MM.1S (cell line): ENCODE results near the gene GULP1.

Source experiments
- DNase-seq: peaks from one replicate; pipeline ENCODE4 v3.0.0-alpha.2; 2015
- H2AFZ ChIP-seq: fragments of 300-600 bp; sonication (generic); 2 replicates; pipeline ENCODE4 v1.6.0; 2016; ENCODE audit warnings: antibody characterized with exemption, low read length
- H3F3A ChIP-seq: fragments of 300-600 bp; sonication (generic); 2 replicates; pipeline ENCODE4 v1.6.1; 2016; ENCODE audit warnings: mild to moderate bottlenecking, antibody characterized with exemption, low read length, moderate library complexity, mixed read lengths; ENCODE audit not compliant: insufficient read depth
- H3K27ac ChIP-seq: fragments of 300-600 bp; sonication (generic); 2 replicates; pipeline ENCODE4 v1.5.1; 2016; ENCODE audit warnings: mild to moderate bottlenecking, low read length
- H3K27me3 ChIP-seq: fragments of 300-600 bp; sonication (generic); replicated peaks from 2 replicates; pipeline ENCODE4 v1.6.0; 2016; ENCODE audit warnings: low read length; ENCODE audit not compliant: insufficient read depth
- H3K36me3 ChIP-seq: fragments of 300-600 bp; sonication (generic); replicated peaks from 2 replicates; pipeline ENCODE4 v1.6.1; 2016; ENCODE audit warnings: mild to moderate bottlenecking, low read length, mixed read lengths; ENCODE audit not compliant: insufficient read depth
- H3K4me1 ChIP-seq: fragments of 300-600 bp; sonication (generic); 2 replicates; pipeline ENCODE4 v1.6.1; 2016; ENCODE audit warnings: low read length, mixed read lengths
- H3K4me2 ChIP-seq: fragments of 300-600 bp; sonication (generic); 2 replicates; pipeline ENCODE4 v1.6.0; 2016; ENCODE audit warnings: low read depth, low read length
- H3K4me3 ChIP-seq: fragments of 300-600 bp; sonication (generic); 2 replicates; pipeline ENCODE4 v1.5.1; 2016; ENCODE audit warnings: low read length, mixed read lengths
- H3K79me2 ChIP-seq: fragments of 300-600 bp; sonication (generic); 2 replicates; pipeline ENCODE4 v1.6.1; 2016; ENCODE audit warnings: mixed run types, low read length, mixed read lengths
- H3K9ac ChIP-seq: fragments of 300-600 bp; sonication (generic); 2 replicates; pipeline ENCODE4 v1.6.1; 2016; ENCODE audit warnings: low read length, mixed read lengths
- H3K9me2 ChIP-seq: fragments of 300-600 bp; sonication (generic); replicated peaks from 2 replicates; pipeline ENCODE4 v1.6.1; 2016; ENCODE audit warnings: mild to moderate bottlenecking, low read length, mixed read lengths; ENCODE audit not compliant: insufficient read depth
- H3K9me3 ChIP-seq: fragments of 300-600 bp; sonication (generic); replicated peaks from 2 replicates; pipeline ENCODE4 v1.6.1; 2016; ENCODE audit warnings: mild to moderate bottlenecking, low read length, mixed read lengths; ENCODE audit not compliant: insufficient read depth
- H4K20me1 ChIP-seq: fragments of 300-600 bp; sonication (generic); 2 replicates; pipeline ENCODE4 v1.6.1; 2016; ENCODE audit warnings: mild to moderate bottlenecking, low read length, moderate library complexity, mixed read lengths; ENCODE audit not compliant: insufficient read depth
- EZH2 ChIP-seq: fragments of 300-600 bp; sonication (generic); optimal IDR thresholded peaks from 2 replicates; pipeline ENCODE3; 2017; ENCODE audit warnings: low read depth, mild to moderate bottlenecking, antibody characterized with exemption, low read length, mixed read lengths
- EZH2phosphoT487 ChIP-seq: fragments of 300-600 bp; sonication (generic); IDR thresholded peaks from 2 replicates; pipeline ENCODE4 v1.6.1; 2018; ENCODE audit warnings: antibody characterized with exemption, low read length
- TF ChIP-seq, protein P1 (sequence below): fragments of 300-600 bp; sonication (generic); IDR thresholded peaks from 2 replicates; pipeline ENCODE4 v1.5.1; 2016; ENCODE audit warnings: antibody characterized with exemption, low read length, mixed read lengths

Gene GULP1

GRCh38 chr2:188441288-188441947, 149.7 kb downstream of the GULP1 start:
- Histone ChIP-seq H3K9me3 (no peaks in the 10 kb centered on the region), H3K79me2 (no peaks in the 10 kb centered on the region), H3K27ac (no peak overlapping the region), H2AFZ (no peak overlapping the region), H3F3A (no peaks in the 10 kb centered on the region), H3K4me1 (no peaks in the 10 kb centered on the region), H3K4me3 (no peak overlapping the region), H3K9me2 (no peaks in the 10 kb centered on the region), H4K20me1 (no peaks in the 10 kb centered on the region), H3K4me2 (no peak overlapping the region), H3K27me3 (no peaks in the 10 kb centered on the region), H3K9ac (no peak overlapping the region), H3K36me3 (no peaks in the 10 kb centered on the region)
- TF ChIP-seq EZH2 (no peak), EZH2phosphoT487 (no peak)
- TF ChIP-seq, protein P1, sequence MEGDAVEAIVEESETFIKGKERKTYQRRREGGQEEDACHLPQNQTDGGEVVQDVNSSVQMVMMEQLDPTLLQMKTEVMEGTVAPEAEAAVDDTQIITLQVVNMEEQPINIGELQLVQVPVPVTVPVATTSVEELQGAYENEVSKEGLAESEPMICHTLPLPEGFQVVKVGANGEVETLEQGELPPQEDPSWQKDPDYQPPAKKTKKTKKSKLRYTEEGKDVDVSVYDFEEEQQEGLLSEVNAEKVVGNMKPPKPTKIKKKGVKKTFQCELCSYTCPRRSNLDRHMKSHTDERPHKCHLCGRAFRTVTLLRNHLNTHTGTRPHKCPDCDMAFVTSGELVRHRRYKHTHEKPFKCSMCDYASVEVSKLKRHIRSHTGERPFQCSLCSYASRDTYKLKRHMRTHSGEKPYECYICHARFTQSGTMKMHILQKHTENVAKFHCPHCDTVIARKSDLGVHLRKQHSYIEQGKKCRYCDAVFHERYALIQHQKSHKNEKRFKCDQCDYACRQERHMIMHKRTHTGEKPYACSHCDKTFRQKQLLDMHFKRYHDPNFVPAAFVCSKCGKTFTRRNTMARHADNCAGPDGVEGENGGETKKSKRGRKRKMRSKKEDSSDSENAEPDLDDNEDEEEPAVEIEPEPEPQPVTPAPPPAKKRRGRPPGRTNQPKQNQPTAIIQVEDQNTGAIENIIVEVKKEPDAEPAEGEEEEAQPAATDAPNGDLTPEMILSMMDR, result no peak
- no peak for DNase-seq

- TF ChIP-seq EZH2, result no peak
- TF ChIP-seq, protein P1, result no peak
- no peak for TF ChIP-seq EZH2phosphoT487
- no peaks in the 10 kb centered on the region for H4K20me1 ChIP-seq
- no peak overlapping the region for H2AFZ ChIP-seq
- H3K79me2 ChIP-seq, result no peaks in the 10 kb centered on the region
- H3K4me1 ChIP-seq, result no peaks in the 10 kb centered on the region
- no peak overlapping the region for H3K4me2 ChIP-seq
- no peaks in the 10 kb centered on the region for H3K9me2 ChIP-seq
- DNase-seq, result no peak
- no peaks in the 10 kb centered on the region for H3K27me3 ChIP-seq
- H3K27ac ChIP-seq, result no peak overlapping the region
- no peak overlapping the region for H3K9ac ChIP-seq
- no peaks in the 10 kb centered on the region for H3F3A ChIP-seq
- H3K9me3 ChIP-seq, result no peaks in the 10 kb centered on the region
- H3K36me3 ChIP-seq, result no peaks in the 10 kb centered on the region
- no peak overlapping the region for H3K4me3 ChIP-seq
Measured at GRCh38 chr2:188443207-188443606, 151.5 kb downstream of the GULP1 start.

DNA sequence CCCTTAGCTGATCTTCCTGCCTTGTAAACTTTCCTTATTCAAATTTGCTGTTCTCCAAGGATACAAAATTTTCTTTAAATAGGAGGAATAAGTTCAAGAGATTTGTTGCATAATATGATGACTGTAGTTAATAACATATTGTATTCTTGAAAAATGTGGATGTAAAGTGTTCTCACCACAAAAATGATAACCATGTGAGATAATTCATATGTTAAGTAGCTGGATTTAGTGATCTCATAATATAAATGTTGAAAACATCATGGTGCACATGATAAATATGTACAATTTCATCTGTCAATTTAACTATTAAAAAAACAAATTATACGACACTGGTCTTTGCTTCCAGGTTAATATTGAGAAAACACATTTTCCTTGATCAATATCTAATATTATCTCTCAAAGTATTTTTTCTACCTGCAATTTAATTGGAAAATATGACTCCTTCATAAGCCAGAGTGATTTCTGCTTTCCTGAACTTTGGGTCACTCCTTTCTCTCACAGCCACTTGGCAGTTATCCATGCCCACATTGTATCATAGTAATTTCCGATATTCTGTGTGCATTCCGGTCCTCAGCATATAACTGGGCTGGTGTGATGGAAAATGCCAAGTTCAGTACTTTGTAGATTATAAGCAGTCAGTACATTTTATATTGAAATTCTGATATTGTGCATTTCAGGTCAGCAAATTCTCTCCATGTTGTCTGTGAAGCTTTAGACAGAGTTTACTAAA, 152.6 kb downstream of the GULP1 start:
- no peak overlapping the region for H2AFZ ChIP-seq
- no peaks in the 10 kb centered on the region for H3K9me3 ChIP-seq
- no peaks in the 10 kb centered on the region for H3K36me3 ChIP-seq
- no peak for TF ChIP-seq EZH2phosphoT487
- TF ChIP-seq EZH2, result no peak
- TF ChIP-seq, protein P1, result no peak
- H3K27ac ChIP-seq, result no peak overlapping the region
- no peaks in the 10 kb centered on the region for H3F3A ChIP-seq
- H3K4me2 ChIP-seq, result no peak overlapping the region
- DNase-seq, result no peak
- H3K4me1 ChIP-seq, result no peaks in the 10 kb centered on the region
- no peaks in the 10 kb centered on the region for H3K27me3 ChIP-seq
- no peak overlapping the region for H3K9ac ChIP-seq
- H3K9me2 ChIP-seq, result no peaks in the 10 kb centered on the region
- no peaks in the 10 kb centered on the region for H3K79me2 ChIP-seq
- no peaks in the 10 kb centered on the region for H4K20me1 ChIP-seq
- H3K4me3 ChIP-seq, result no peak overlapping the region
